Lower lobe of right lung (tissue), 2 donors: ENCODE data around the gene ILK. TPM values are rescaled to one million over a fixed set of nuclear protein-coding genes. Genes with fewer than 3 reads are reported as not detected.
A peak's percentile ranks its signal among the peaks of the same experiment; 100 is the strongest.

Experiments used
- ATAC-seq, 2 donors: fragments of 200-7000 bp; cut with Tn5 transposase; one replicate each; pipeline ENCODE4 v1.9.1; 2020 to 2022; ENCODE audit warnings: mild to moderate bottlenecking in 2 of 2, moderate library complexity in 2 of 2
- DNase-seq: peaks from one replicate; pipeline ENCODE4 v3.0.0-alpha.2; 2020
- H3K27ac ChIP-seq: fragments of 200-600 bp; one replicate; pipeline ENCODE4 v1.8.0; 2022
- H3K27me3 ChIP-seq: fragments of 200-600 bp; one replicate; pipeline ENCODE4 v1.8.0; 2022; ENCODE audit warnings: low read depth
- H3K36me3 ChIP-seq: fragments of 200-600 bp; one replicate; pipeline ENCODE4 v1.8.0; 2022; ENCODE audit warnings: mild to moderate bottlenecking
- H3K4me1 ChIP-seq: fragments of 200-600 bp; one replicate; pipeline ENCODE4 v1.8.0; 2022
- H3K4me3 ChIP-seq: fragments of 200-600 bp; one replicate; pipeline ENCODE4 v1.8.0; 2022; ENCODE audit warnings: mild to moderate bottlenecking
- H3K9me3 ChIP-seq: fragments of 200-600 bp; one replicate; pipeline ENCODE4 v1.8.0; 2022
- intact Hi-C: fragments of 100-400 bp; cut with DNase I; formaldehyde crosslinking; loops from one replicate; pipeline ENCODE4 v1.11.0; 2022
- total RNA-seq: library from RNA; stranded (reverse); fragmentation: NEBNext Ultra II Directional; extraction: Animal tissue kit (Norgen Biotek cat#: 25700); gene quantifications from one replicate; pipeline ENCODE4 v1.2.1, GENCODE V29; 2021
- TF ChIP-seq, protein P1 (sequence below): fragments of 200-600 bp; IDR thresholded peaks from one replicate; pipeline ENCODE4 v1.8.0; 2022; ENCODE audit warnings: antibody characterized with exemption, mild to moderate bottlenecking
- donor health status: DM: no; HTN: yes; CAD: no; lungs with severe emphysema.

The ILK gene
- total RNA-seq, 1 donor from 2014 or later = 135 TPM

GRCh38 chr11:6638429-6638828 is 34.9 kb downstream of the ILK start:
- Histone ChIP-seq H3K4me1 (peaks cover 49% of the 10 kb centered on the region), H3K27me3 (no peaks in the 10 kb centered on the region), H3K9me3 (no peaks in the 10 kb centered on the region), H3K4me3 (no peak overlapping the region), H3K27ac (no peak overlapping the region), H3K36me3 (peaks cover 5% of the 10 kb centered on the region)
- TF ChIP-seq, protein P1, sequence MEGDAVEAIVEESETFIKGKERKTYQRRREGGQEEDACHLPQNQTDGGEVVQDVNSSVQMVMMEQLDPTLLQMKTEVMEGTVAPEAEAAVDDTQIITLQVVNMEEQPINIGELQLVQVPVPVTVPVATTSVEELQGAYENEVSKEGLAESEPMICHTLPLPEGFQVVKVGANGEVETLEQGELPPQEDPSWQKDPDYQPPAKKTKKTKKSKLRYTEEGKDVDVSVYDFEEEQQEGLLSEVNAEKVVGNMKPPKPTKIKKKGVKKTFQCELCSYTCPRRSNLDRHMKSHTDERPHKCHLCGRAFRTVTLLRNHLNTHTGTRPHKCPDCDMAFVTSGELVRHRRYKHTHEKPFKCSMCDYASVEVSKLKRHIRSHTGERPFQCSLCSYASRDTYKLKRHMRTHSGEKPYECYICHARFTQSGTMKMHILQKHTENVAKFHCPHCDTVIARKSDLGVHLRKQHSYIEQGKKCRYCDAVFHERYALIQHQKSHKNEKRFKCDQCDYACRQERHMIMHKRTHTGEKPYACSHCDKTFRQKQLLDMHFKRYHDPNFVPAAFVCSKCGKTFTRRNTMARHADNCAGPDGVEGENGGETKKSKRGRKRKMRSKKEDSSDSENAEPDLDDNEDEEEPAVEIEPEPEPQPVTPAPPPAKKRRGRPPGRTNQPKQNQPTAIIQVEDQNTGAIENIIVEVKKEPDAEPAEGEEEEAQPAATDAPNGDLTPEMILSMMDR = no peak
- no peak for DNase-seq
- no peak for ATAC-seq
- intact Hi-C loops = no loop called here

DNA sequence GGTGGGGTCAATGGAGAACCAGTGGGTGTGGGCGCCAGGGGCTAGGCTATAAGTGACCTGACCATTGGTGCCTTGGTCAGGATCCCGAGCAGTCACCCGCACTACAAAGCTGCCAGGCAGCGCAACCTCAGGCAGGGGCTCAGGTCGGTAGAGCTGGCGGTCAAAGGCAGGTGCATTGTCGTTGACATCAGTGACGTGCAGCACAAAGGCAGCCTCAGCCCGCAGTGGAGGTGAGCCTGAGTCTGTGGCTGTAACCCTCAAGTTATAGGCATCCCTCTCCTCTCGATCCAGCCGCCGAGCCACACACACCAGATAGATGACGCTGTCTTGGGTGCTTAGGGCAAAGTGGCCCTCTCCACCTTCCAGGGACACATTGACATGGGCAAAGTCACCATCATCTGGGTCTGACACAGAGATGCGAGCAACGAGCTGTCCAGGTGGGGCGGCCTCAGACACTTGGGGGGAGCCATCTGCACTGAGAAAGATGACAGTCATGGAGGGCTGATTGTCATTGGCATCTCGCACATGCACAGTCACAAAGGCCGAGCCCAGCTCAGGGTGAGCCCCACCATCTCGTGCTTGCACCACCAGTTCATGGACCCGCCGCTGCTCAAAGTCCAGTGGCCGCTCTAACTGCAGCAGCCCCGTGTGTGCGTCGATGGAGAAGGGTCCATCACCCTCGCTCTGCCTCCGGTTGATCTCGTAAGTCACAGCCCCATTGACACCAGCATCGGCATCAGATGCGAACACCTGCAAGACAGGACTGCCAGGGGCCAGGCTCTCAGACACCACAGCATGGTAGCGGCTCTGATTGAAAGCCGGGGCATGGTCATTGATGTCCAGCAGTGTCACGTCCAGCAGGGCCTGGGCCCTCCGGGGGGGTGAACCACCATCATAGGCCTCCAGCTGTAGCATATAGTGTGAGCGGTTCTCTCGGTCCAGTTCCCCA is 36.7 kb downstream of the ILK start:
- intact Hi-C loops = no loop called here
- no peak overlapping the region for H3K4me3 ChIP-seq
- H3K27ac ChIP-seq = no peak overlapping the region
- peaks cover 5% of the 10 kb centered on the region for H3K36me3 ChIP-seq
- TF ChIP-seq, protein P1 = no peak
- H3K27me3 ChIP-seq = no peaks in the 10 kb centered on the region
- H3K4me1 ChIP-seq = peaks cover 37% of the 10 kb centered on the region
- DNase-seq (no peak), ATAC-seq (no peak)
- H3K9me3 ChIP-seq = no peaks in the 10 kb centered on the region

GRCh38 chr11:6640985-6641701 is 37.6 kb downstream of the ILK start:
- ATAC-seq (no peak), DNase-seq (no peak)
- Histone ChIP-seq H3K27me3 (no peaks in the 10 kb centered on the region), H3K9me3 (no peaks in the 10 kb centered on the region), H3K36me3 (peaks cover 5% of the 10 kb centered on the region), H3K4me3 (no peak overlapping the region), H3K4me1 (peaks cover 35% of the 10 kb centered on the region), H3K27ac (no peak overlapping the region)
- intact Hi-C loops = no loop called here
- TF ChIP-seq, protein P1 = no peak

- intact Hi-C loops = no loop called here
Measured at GRCh38 chr11:6642957-6643356, 39.4 kb downstream of the ILK start.

DNA sequence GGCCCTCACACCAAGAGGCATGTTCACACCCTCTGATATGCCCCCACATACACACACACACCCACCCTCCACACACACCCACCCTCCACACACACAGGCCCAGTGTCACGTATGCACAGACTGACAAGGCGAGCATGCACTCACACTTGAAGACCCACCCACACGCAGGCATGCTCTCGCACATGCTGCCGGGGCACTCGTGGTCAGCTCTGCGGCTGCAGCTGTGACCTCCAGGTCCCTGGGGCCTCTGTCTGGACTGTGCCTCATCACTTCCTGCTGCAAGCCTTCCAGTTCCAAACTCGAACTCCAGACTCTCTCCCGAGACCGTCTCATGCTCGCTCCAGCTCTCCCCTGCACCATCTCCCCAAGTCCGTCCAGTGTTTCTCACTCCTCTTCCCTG is 42.5 kb downstream of the ILK start:
- ATAC-seq = peak; percentile 20 to 25
- peak; percentile 58 for DNase-seq
- intact Hi-C loops = no loop called here
- Histone ChIP-seq H3K4me3 (no peak overlapping the region), H3K9me3 (no peaks in the 10 kb centered on the region), H3K4me1 (peaks cover 34% of the 10 kb centered on the region), H3K27ac (peak overlapping the region; percentile 73), H3K36me3 (no peaks in the 10 kb centered on the region), H3K27me3 (no peaks in the 10 kb centered on the region)
- TF ChIP-seq, protein P1 = no peak

More at GRCh38 chr11:6642957-6643356, 39.4 kb downstream of the ILK start:
- DNase-seq (no peak), ATAC-seq (no peak)
- TF ChIP-seq, protein P1 = no peak
- Histone ChIP-seq H3K9me3 (no peaks in the 10 kb centered on the region), H3K27me3 (no peaks in the 10 kb centered on the region), H3K27ac (no peak overlapping the region), H3K4me3 (no peak overlapping the region), H3K4me1 (peaks cover 35% of the 10 kb centered on the region), H3K36me3 (peaks cover 5% of the 10 kb centered on the region)
